Measurements from ENCODE around the gene EN1.

The EN1 gene

GRCh38 chr2:118865106-118865505 lies 17.7 kb upstream of the EN1 start:
- Histone ChIP-seq H3K27ac (ENCODE audit: low read length) (no peak overlapping the region), H3K27me3 (ENCODE audit: control insufficient read depth, insufficient read depth, low read length) (peaks cover 13% of the 10 kb centered on the region), H3K4me1 (ENCODE audit: control insufficient read depth, insufficient read depth, low read length) (no peaks in the 10 kb centered on the region), H3K4me3 (ENCODE audit: low read length) (no peak overlapping the region), H3K9me3 (ENCODE audit: control insufficient read depth, insufficient read depth, low read length) (no peaks in the 10 kb centered on the region), H3K36me3 (ENCODE audit: control insufficient read depth, insufficient read depth, low read length) (no peaks in the 10 kb centered on the region)
- DNase-seq (ENCODE audit: low read depth, low spot score): no peak
- no CpG with 5 or more reads among the region's 3 CpGs for WGBS (ENCODE audit: insufficient coverage, insufficient read length)

DNA sequence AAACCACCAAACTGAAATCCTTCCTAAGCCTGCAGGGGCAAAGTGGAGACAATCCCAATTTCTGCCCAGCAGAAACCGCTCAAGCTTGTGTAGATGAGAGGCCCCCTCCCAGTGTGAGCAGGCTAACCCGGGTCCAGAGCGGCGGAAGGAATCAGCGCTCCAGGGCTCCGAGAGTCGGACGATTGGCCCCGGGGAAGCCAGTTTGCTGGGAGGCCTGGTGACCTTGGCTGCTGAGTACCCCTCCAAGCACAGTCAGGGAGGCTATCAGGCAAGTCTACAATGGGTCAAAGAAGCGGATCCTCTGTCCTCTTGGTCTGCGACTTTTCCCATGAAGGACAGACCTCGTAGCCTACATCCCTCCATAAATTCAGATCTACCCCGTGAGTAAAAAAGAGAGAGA lies 16.8 kb upstream of the EN1 start:
- H3K27me3 ChIP-seq (ENCODE audit: control insufficient read depth, insufficient read depth, low read length): peaks cover 20% of the 10 kb centered on the region
- H3K4me1 ChIP-seq (ENCODE audit: control insufficient read depth, insufficient read depth, low read length): no peaks in the 10 kb centered on the region
- WGBS (ENCODE audit: insufficient coverage, insufficient read length): no CpG with 5 or more reads among the region's 13 CpGs
- no peak overlapping the region for H3K27ac ChIP-seq (ENCODE audit: low read length)
- no peak overlapping the region for H3K4me3 ChIP-seq (ENCODE audit: low read length)
- DNase-seq (ENCODE audit: low read depth, low spot score): no peak
- H3K9me3 ChIP-seq (ENCODE audit: control insufficient read depth, insufficient read depth, low read length): no peaks in the 10 kb centered on the region
- H3K36me3 ChIP-seq (ENCODE audit: control insufficient read depth, insufficient read depth, low read length): no peaks in the 10 kb centered on the region

DNA sequence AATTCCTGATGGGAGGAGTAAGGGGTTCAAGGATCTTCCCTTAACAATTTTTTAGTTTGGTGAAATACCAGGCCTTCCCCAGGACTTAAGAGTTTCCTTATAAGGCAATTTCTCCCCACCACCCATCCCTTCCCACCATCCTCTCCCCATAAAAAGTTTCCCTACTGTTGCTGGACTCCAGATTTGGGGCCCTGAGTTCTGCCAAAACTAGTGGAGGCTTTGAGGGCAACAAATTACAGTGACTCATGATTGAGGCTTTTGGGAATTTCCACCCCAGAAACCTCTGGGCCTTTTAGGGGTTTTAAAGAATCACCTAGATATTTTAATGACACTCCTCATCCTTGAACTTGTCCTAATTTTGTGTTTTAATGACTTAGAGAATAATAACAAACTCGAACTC lies 14.3 kb upstream of the EN1 start:
- Histone ChIP-seq H3K27me3 (ENCODE audit: control insufficient read depth, insufficient read depth, low read length) (peaks cover 45% of the 10 kb centered on the region), H3K4me3 (ENCODE audit: low read length) (no peak overlapping the region), H3K4me1 (ENCODE audit: control insufficient read depth, insufficient read depth, low read length) (peaks cover 3% of the 10 kb centered on the region; the same call in 1 of the 2 replicates), H3K27ac (ENCODE audit: low read length) (no peak overlapping the region), H3K9me3 (ENCODE audit: control insufficient read depth, insufficient read depth, low read length) (no peaks in the 10 kb centered on the region), H3K36me3 (ENCODE audit: control insufficient read depth, insufficient read depth, low read length) (no peaks in the 10 kb centered on the region)
- DNase-seq (ENCODE audit: low read depth, low spot score): no peak
- no CpG with 5 or more reads among the region's 1 CpG for WGBS (ENCODE audit: insufficient coverage, insufficient read length)

GRCh38 chr2:118861242-118861641 lies 13.8 kb upstream of the EN1 start:
- H3K27me3 ChIP-seq (ENCODE audit: control insufficient read depth, insufficient read depth, low read length): peaks cover 50% of the 10 kb centered on the region
- DNase-seq (ENCODE audit: low read depth, low spot score): no peak
- WGBS (ENCODE audit: insufficient coverage, insufficient read length): no CpG with 5 or more reads among the region's 7 CpGs

GRCh38 chr2:118860506-118860905 lies 13.1 kb upstream of the EN1 start:
- H3K27me3 ChIP-seq (ENCODE audit: control insufficient read depth, insufficient read depth, low read length): peaks cover 56% of the 10 kb centered on the region
- H3K9me3 ChIP-seq (ENCODE audit: control insufficient read depth, insufficient read depth, low read length): no peaks in the 10 kb centered on the region
- H3K4me1 ChIP-seq (ENCODE audit: control insufficient read depth, insufficient read depth, low read length): peaks cover 6% of the 10 kb centered on the region; the same call in 1 of the 2 replicates
- H3K4me3 ChIP-seq (ENCODE audit: low read length): no peak overlapping the region
- no peak overlapping the region for H3K27ac ChIP-seq (ENCODE audit: low read length)
- WGBS (ENCODE audit: insufficient coverage, insufficient read length): no CpG with 5 or more reads among the region's 5 CpGs
- no peak for DNase-seq (ENCODE audit: low read depth, low spot score)
- H3K36me3 ChIP-seq (ENCODE audit: control insufficient read depth, insufficient read depth, low read length): no peaks in the 10 kb centered on the region

More at GRCh38 chr2:118861242-118861641, 13.8 kb upstream of the EN1 start:
- Histone ChIP-seq H3K27ac (ENCODE audit: low read length) (no peak overlapping the region), H3K36me3 (ENCODE audit: control insufficient read depth, insufficient read depth, low read length) (no peaks in the 10 kb centered on the region), H3K4me3 (ENCODE audit: low read length) (no peak overlapping the region), H3K9me3 (ENCODE audit: control insufficient read depth, insufficient read depth, low read length) (no peaks in the 10 kb centered on the region), H3K4me1 (ENCODE audit: control insufficient read depth, insufficient read depth, low read length) (peaks cover 5% of the 10 kb centered on the region; the same call in 1 of the 2 replicates)

DNA sequence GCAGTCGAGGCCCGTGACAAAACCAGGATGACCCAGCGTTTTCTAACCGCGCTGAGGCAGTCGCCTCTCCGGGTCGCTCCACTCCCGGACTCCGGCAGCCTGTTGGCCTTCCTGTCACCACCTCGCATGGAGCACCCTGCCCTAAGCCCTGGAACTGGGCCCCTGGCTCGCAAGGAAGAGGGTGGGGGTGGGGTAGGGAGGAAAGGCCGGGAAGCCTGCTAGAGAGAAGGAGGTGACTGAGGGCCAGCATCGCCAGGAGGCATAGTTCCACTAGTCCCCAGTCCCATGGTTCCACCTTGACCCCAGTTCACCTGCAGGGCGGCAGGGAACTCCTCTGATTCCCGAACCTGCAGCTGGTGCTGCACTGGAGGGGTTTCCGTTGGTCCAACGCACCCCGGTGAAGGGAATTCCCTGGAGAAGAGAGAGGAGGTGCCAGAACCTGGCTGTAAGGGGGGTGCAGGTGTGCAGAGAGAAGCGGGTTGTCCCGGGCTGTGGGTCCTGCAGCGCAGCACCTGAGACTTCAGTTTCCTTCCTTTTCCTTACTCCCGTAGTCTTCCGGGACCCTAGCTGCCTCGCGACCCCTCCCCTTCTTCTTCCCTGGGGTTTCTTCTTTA lies 11.8 kb upstream of the EN1 start:
- Histone ChIP-seq H3K4me1 (ENCODE audit: control insufficient read depth, insufficient read depth, low read length) (peaks cover 8% of the 10 kb centered on the region; the same call in 1 of the 2 replicates), H3K4me3 (ENCODE audit: low read length) (no peak overlapping the region), H3K9me3 (ENCODE audit: control insufficient read depth, insufficient read depth, low read length) (no peaks in the 10 kb centered on the region), H3K27ac (ENCODE audit: low read length) (no peak overlapping the region), H3K36me3 (ENCODE audit: control insufficient read depth, insufficient read depth, low read length) (no peaks in the 10 kb centered on the region), H3K27me3 (ENCODE audit: control insufficient read depth, insufficient read depth, low read length) (peaks cover 65% of the 10 kb centered on the region)
- WGBS (ENCODE audit: insufficient coverage, insufficient read length): no CpG with 5 or more reads among the region's 26 CpGs
- no peak for DNase-seq (ENCODE audit: low read depth, low spot score)

DNA sequence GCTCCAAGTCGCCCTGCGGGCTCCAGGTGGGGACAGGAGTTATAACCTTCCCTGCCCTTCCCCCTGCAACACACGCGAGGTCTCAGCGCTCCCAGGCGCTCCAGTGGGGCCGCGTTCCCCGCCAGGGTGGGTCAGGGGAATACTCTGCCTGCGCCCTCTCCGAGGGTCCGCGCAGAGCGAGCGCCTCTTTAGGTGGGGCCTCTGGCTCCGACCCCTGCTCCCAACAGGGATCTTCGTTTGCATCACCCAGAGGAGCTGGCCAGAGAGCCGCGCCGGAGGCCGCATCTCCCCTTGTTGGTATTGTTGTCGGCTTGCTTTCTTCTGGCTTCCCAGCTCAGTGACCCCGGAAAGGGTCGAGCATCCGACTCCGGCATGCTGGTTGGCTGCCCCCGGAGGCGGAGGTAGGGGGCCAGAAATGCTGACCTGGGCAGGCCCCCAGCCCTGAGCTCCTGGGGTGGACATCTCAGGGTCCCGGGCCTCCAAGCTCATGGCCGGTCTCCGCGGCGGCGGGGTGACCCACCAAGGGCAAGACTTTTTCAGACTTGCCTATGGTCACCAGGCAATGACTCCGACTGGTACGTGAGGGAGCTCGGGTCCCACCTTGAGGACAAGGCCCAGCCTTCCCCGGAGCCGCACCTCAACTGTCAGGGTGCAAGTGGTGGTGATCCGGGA lies 11.2 kb upstream of the EN1 start:
- DNase-seq (ENCODE audit: low read depth, low spot score): no peak
- no CpG with 5 or more reads among the region's 40 CpGs for WGBS (ENCODE audit: insufficient coverage, insufficient read length)
- H3K4me1 ChIP-seq (ENCODE audit: control insufficient read depth, insufficient read depth, low read length): peaks cover 11% of the 10 kb centered on the region
- H3K27ac ChIP-seq (ENCODE audit: low read length): no peak overlapping the region
- peaks cover 71% of the 10 kb centered on the region for H3K27me3 ChIP-seq (ENCODE audit: control insufficient read depth, insufficient read depth, low read length)
- H3K36me3 ChIP-seq (ENCODE audit: control insufficient read depth, insufficient read depth, low read length): no peaks in the 10 kb centered on the region
- H3K4me3 ChIP-seq (ENCODE audit: low read length): no peak overlapping the region; the same call in 1 of the 2 replicates
- H3K9me3 ChIP-seq (ENCODE audit: control insufficient read depth, insufficient read depth, low read length): no peaks in the 10 kb centered on the region

GRCh38 chr2:118857677-118858484 lies 10.4 kb upstream of the EN1 start:
- no CpG with 5 or more reads among the region's 52 CpGs for WGBS (ENCODE audit: insufficient coverage, insufficient read length)
- peaks cover 79% of the 10 kb centered on the region for H3K27me3 ChIP-seq (ENCODE audit: control insufficient read depth, insufficient read depth, low read length)
- H3K36me3 ChIP-seq (ENCODE audit: control insufficient read depth, insufficient read depth, low read length): no peaks in the 10 kb centered on the region
- no peak overlapping the region; the same call in 1 of the 2 replicates for H3K4me3 ChIP-seq (ENCODE audit: low read length)
- H3K27ac ChIP-seq (ENCODE audit: low read length): no peak overlapping the region
- no peak for DNase-seq (ENCODE audit: low read depth, low spot score)
- H3K9me3 ChIP-seq (ENCODE audit: control insufficient read depth, insufficient read depth, low read length): no peaks in the 10 kb centered on the region
- peaks cover 11% of the 10 kb centered on the region for H3K4me1 ChIP-seq (ENCODE audit: control insufficient read depth, insufficient read depth, low read length)

GRCh38 chr2:118856978-118857676 lies 9.7 kb upstream of the EN1 start:
- no peak for DNase-seq (ENCODE audit: low read depth, low spot score)
- Histone ChIP-seq H3K27me3 (ENCODE audit: control insufficient read depth, insufficient read depth, low read length) (peaks cover 86% of the 10 kb centered on the region), H3K36me3 (ENCODE audit: control insufficient read depth, insufficient read depth, low read length) (no peaks in the 10 kb centered on the region), H3K9me3 (ENCODE audit: control insufficient read depth, insufficient read depth, low read length) (no peaks in the 10 kb centered on the region), H3K27ac (ENCODE audit: low read length) (no peak overlapping the region), H3K4me1 (ENCODE audit: control insufficient read depth, insufficient read depth, low read length) (peaks cover 11% of the 10 kb centered on the region), H3K4me3 (ENCODE audit: low read length) (no peak overlapping the region)
- WGBS (ENCODE audit: insufficient coverage, insufficient read length): no CpG with 5 or more reads among the region's 50 CpGs

GRCh38 chr2:118856330-118856977 lies 9.0 kb upstream of the EN1 start:
- Histone ChIP-seq H3K4me1 (ENCODE audit: control insufficient read depth, insufficient read depth, low read length) (peaks cover 11% of the 10 kb centered on the region), H3K27ac (ENCODE audit: low read length) (no peak overlapping the region), H3K9me3 (ENCODE audit: control insufficient read depth, insufficient read depth, low read length) (no peaks in the 10 kb centered on the region), H3K4me3 (ENCODE audit: low read length) (no peak overlapping the region), H3K36me3 (ENCODE audit: control insufficient read depth, insufficient read depth, low read length) (no peaks in the 10 kb centered on the region), H3K27me3 (ENCODE audit: control insufficient read depth, insufficient read depth, low read length) (peaks cover 93% of the 10 kb centered on the region)
- no CpG with 5 or more reads among the region's 25 CpGs for WGBS (ENCODE audit: insufficient coverage, insufficient read length)
- no peak for DNase-seq (ENCODE audit: low read depth, low spot score)
